ENCODE measurements around the gene DCTPP1. TPM values are rescaled to one million over a fixed set of nuclear protein-coding genes. Genes with fewer than 3 reads are reported as not detected.

The DCTPP1 gene
- total RNA-seq, 4 donors from 2014 or later: 18.8 to 26.4 (median 22.5) TPM

GRCh38 chr16:30430428-30430970 is 669 bp upstream of the DCTPP1 start:
- WGBS, 2 donors: 57 to 58% methylated on average over 17 to 19 of the region's 19 CpGs
- no peak for DNase-seq
- peaks cover 10 to 18% of the 10 kb centered on the region in 2 donors for H3K4me1 ChIP-seq
- no peaks in the 10 kb centered on the region for H3K36me3 ChIP-seq
- intact Hi-C loops (cut with DNase I): no loop called here
- H3K4me3 ChIP-seq (replicated peaks in 1 of 3): no peak overlapping the region
- no peaks in the 10 kb centered on the region for H3K27me3 ChIP-seq
- no peaks in the 10 kb centered on the region for H3K9me3 ChIP-seq
- TF ChIP-seq CTCF (IDR thresholded peaks at IDR 0.05): no peak
- peak overlapping the region; percentile 27 to 76 (median 69) for H3K27ac ChIP-seq

- DNase-seq: no peak
- TF ChIP-seq CTCF (IDR thresholded peaks at IDR 0.05) (no peak), POLR2A (IDR thresholded peaks at IDR 0.05) (no peak)
- Histone ChIP-seq H3K9me3 (no peaks in the 10 kb centered on the region), H3K27ac (peak overlapping the region in 2 of 3 donors; percentile 15 to 76), H3K4me3 (replicated peaks in 1 of 3) (peak overlapping the region; percentile 19 to 68 (median 24)), H3K4me1 (peaks cover 10 to 22% of the 10 kb centered on the region in 2 donors), H3K27me3 (no peaks in the 10 kb centered on the region), H3K36me3 (no peaks in the 10 kb centered on the region)
- intact Hi-C loops (cut with DNase I): loop anchor here (10.0 kb wide), 1 partner anchor 345 kb away; no protein-coding TSS in a partner anchor
- WGBS, 2 donors: 3 to 7% methylated on average over 9 to 11 of the region's 11 CpGs
Measured at GRCh38 chr16:30429418-30429677, 482 bp downstream of the DCTPP1 start.

- Histone ChIP-seq H3K36me3 (peaks cover 3 to 6% of the 10 kb centered on the region in 2 donors), H3K4me3 (replicated peaks in 1 of 3) (no peak overlapping the region), H3K27ac (no peak overlapping the region), H3K4me1 (peaks cover 10 to 22% of the 10 kb centered on the region in 2 donors), H3K27me3 (no peaks in the 10 kb centered on the region), H3K9me3 (no peaks in the 10 kb centered on the region)
- 93 to 98% methylated on average over 4 of the region's 4 CpGs for WGBS, 2 donors
- intact Hi-C loops (cut with DNase I): loop anchor here (10.0 kb wide), 1 partner anchor 343 kb away; no protein-coding TSS in a partner anchor
- TF ChIP-seq POLR2A (IDR thresholded peaks at IDR 0.05) (no peak), CTCF (IDR thresholded peaks at IDR 0.05) (no peak)
- no peak for DNase-seq
Measured at GRCh38 chr16:30428055-30428454, 1.8 kb downstream of the DCTPP1 start.

GRCh38 chr16:30421010-30421409 is 8.8 kb downstream of the DCTPP1 start:
- Histone ChIP-seq H3K36me3 (peaks cover 6 to 7% of the 10 kb centered on the region in 2 donors), H3K4me1 (peaks cover 4 to 14% of the 10 kb centered on the region in 2 donors), H3K27me3 (no peaks in the 10 kb centered on the region), H3K4me3 (replicated peaks in 1 of 3) (no peak overlapping the region), H3K9me3 (no peaks in the 10 kb centered on the region), H3K27ac (no peak overlapping the region)
- DNase-seq: no peak
- no peak for TF ChIP-seq POLR2A (IDR thresholded peaks at IDR 0.05)
- intact Hi-C loops (cut with DNase I): loop anchor here (10.0 kb wide), 1 partner anchor 336 kb away; no protein-coding TSS in a partner anchor
- 86 to 90% methylated on average over 5 of the region's 5 CpGs for WGBS, 2 donors

- DNase-seq: no peak
- Histone ChIP-seq H3K4me3 (replicated peaks in 1 of 3) (peak overlapping the region in 2 of 3 donors; percentile 2 to 42), H3K4me1 (peaks cover 4 to 5% of the 10 kb centered on the region in 2 donors), H3K36me3 (peaks cover 1 to 5% of the 10 kb centered on the region in 2 donors), H3K27me3 (no peaks in the 10 kb centered on the region), H3K27ac (peak overlapping the region; percentile 49 to 82 (median 69)), H3K9me3 (no peaks in the 10 kb centered on the region)
- intact Hi-C loops (cut with DNase I): no loop called here
- WGBS, 2 donors: 83 to 86% methylated on average over 20 of the region's 31 CpGs
- TF ChIP-seq POLR2A (IDR thresholded peaks at IDR 0.05): no peak
- no peak for TF ChIP-seq CTCF (IDR thresholded peaks at IDR 0.05)
Measured at GRCh38 chr16:30418350-30419181, 11.3 kb downstream of the DCTPP1 start.
